ENCODE data around the gene JTB. TPM values are rescaled to one million over a fixed set of nuclear protein-coding genes. Genes with fewer than 3 reads are reported as not detected.

JTB gene
- total and polyA plus RNA-seq, 7 donors: 87.6 to 266 (median 118) TPM

- peaks cover 8 to 59% of the 10 kb centered on the region in 2 donors for H3K36me3 ChIP-seq (ENCODE audit: insufficient read depth in 1 of 2, low read depth in 1 of 2)
- intact Hi-C loops (cut with DNase I): loop anchor here (1.0 to 10.0 kb wide), 4 partner anchors 41 to 271 kb away; partner anchors contain the start of genes ILF2 (in 1 of the 2), NPR1 (in 1 of the 2) and RAB13 (in 1 of the 2)
- peak; percentile 90 to 93 for DNase-seq
- WGBS, 3 donors: 0% methylated on average over 14 to 95 of the region's 95 CpGs
- peak; percentile 70 to 79 (median 76) for ATAC-seq
- no peaks in the 10 kb centered on the region for H3K27me3 ChIP-seq (ENCODE audit: insufficient read depth in 3 of 3, low read length in 2 of 3)
- H3K27ac ChIP-seq: peak overlapping the region; percentile 94
- peak overlapping the region; percentile 99 for H3K4me3 ChIP-seq
- peaks cover 24% of the 10 kb centered on the region for H3K4me1 ChIP-seq
- H3K9me3 ChIP-seq: no peaks in the 10 kb centered on the region
- no peak for TF ChIP-seq CTCF (IDR thresholded peaks at IDR 0.05)
Measured at GRCh38 chr1:153945795-153946621, 31.5 kb downstream of the JTB start.

GRCh38 chr1:153945131-153945794 is 32.2 kb downstream of the JTB start:
- 29 to 34% (median 32%) methylated on average over 12 of the region's 12 CpGs for WGBS, 3 donors
- peaks cover 6 to 59% of the 10 kb centered on the region in 2 donors for H3K36me3 ChIP-seq (ENCODE audit: insufficient read depth in 1 of 2, low read depth in 1 of 2)
- no peak for TF ChIP-seq CTCF (IDR thresholded peaks at IDR 0.05)

DNA sequence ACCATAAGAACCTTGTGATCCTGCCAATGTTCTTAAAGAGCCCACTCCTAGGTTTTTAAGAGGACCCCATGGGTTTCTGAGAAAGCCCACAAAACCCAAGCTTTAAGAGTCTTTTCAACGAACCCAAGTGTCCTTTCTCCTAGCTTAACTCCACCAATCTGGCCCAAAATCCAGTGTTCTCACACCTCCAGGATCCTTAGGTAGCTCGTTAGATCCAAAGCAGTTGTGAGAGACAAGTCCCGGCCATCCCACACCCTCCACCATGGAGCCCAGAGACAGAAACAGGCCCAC is 32.7 kb downstream of the JTB start:
- peaks cover 10 to 59% of the 10 kb centered on the region in 2 donors for H3K36me3 ChIP-seq (ENCODE audit: insufficient read depth in 1 of 2, low read depth in 1 of 2)
- ATAC-seq (no peak), DNase-seq (no peak)
- H3K4me1 ChIP-seq: peaks cover 24% of the 10 kb centered on the region
- no peak for TF ChIP-seq CTCF (IDR thresholded peaks at IDR 0.05)
- intact Hi-C loops (cut with DNase I): loop anchor here (5.0 to 10.0 kb wide), 3 partner anchors 43 to 270 kb away; partner anchors contain the start of genes ILF2 (in 1 of the 2), NPR1 (in 1 of the 2) and RAB13 (in 1 of the 2)
- H3K27ac ChIP-seq: peak overlapping the region; percentile 94
- 65 to 74% (median 67%) methylated on average over 3 of the region's 3 CpGs for WGBS, 3 donors
- H3K9me3 ChIP-seq: no peaks in the 10 kb centered on the region
- no peaks in the 10 kb centered on the region for H3K27me3 ChIP-seq (ENCODE audit: insufficient read depth in 3 of 3, low read length in 2 of 3)
- H3K4me3 ChIP-seq: peak overlapping the region; percentile 99

More at GRCh38 chr1:153945131-153945794, 32.2 kb downstream of the JTB start:
- intact Hi-C loops (cut with DNase I): loop anchor here (5.0 to 10.0 kb wide), 3 partner anchors 42 to 270 kb away; partner anchors contain the start of genes ILF2 (in 1 of the 2), NPR1 (in 1 of the 2) and RAB13 (in 1 of the 2)
- H3K27me3 ChIP-seq (ENCODE audit: insufficient read depth in 3 of 3, low read length in 2 of 3): no peaks in the 10 kb centered on the region
- no peaks in the 10 kb centered on the region for H3K9me3 ChIP-seq
- peak; percentile 77 to 87 (median 85) for ATAC-seq
- peaks cover 24% of the 10 kb centered on the region for H3K4me1 ChIP-seq
- DNase-seq: peak; percentile 65 to 90
- H3K27ac ChIP-seq: peak overlapping the region; percentile 94
- H3K4me3 ChIP-seq: peak overlapping the region; percentile 99

GRCh38 chr1:153944005-153944826 is 33.3 kb downstream of the JTB start:
- H3K27me3 ChIP-seq (ENCODE audit: insufficient read depth in 3 of 3, low read length in 2 of 3): no peaks in the 10 kb centered on the region
- H3K9me3 ChIP-seq: no peaks in the 10 kb centered on the region
- TF ChIP-seq CTCF (IDR thresholded peaks at IDR 0.05): no peak
- intact Hi-C loops (cut with DNase I): loop anchor here in 1 of 2 donors (10.0 kb wide), 2 partner anchors 149 to 269 kb away; partner anchors contain the start of genes ILF2 and NPR1
- DNase-seq (no peak), ATAC-seq (no peak)
- 77 to 82% (median 81%) methylated on average over 14 to 15 of the region's 15 CpGs for WGBS, 3 donors
- H3K27ac ChIP-seq: peak overlapping the region; percentile 94
- peak overlapping the region; percentile 99 for H3K4me3 ChIP-seq
- H3K36me3 ChIP-seq (ENCODE audit: insufficient read depth in 1 of 2, low read depth in 1 of 2): peaks cover 9 to 59% of the 10 kb centered on the region in 2 donors
- peaks cover 24% of the 10 kb centered on the region for H3K4me1 ChIP-seq
